HEK293 (cell line): ENCODE measurements around the gene AFG3L2.

ENCODE experiments used
- BCL11A ChIP-seq: fragments of 450-650 bp; formaldehyde crosslinking; IDR thresholded peaks from 2 replicates; pipeline ENCODE4 v1.5.1; 2016; ENCODE audit warnings: low read depth, missing biosample characterization, missing genetic modification characterization
- GLIS1 ChIP-seq: fragments of 450-650 bp; formaldehyde crosslinking; IDR thresholded peaks from 2 replicates; pipeline ENCODE4 v1.5.1; 2016; ENCODE audit warnings: missing biosample characterization, missing genetic modification characterization
- IKZF3 ChIP-seq: fragments of 450-650 bp; IDR thresholded peaks from 2 replicates; pipeline ENCODE4 v1.5.0; 2018; ENCODE audit warnings: missing biosample characterization, mild to moderate bottlenecking, missing genetic modification characterization, moderate library complexity
- KLF17 ChIP-seq: fragments of 450-650 bp; formaldehyde crosslinking; IDR thresholded peaks from 2 replicates; pipeline ENCODE4 v1.5.1; 2016; ENCODE audit warnings: missing biosample characterization, missing genetic modification characterization
- KLF8 ChIP-seq: fragments of 450-650 bp; formaldehyde crosslinking; IDR thresholded peaks from 2 replicates; pipeline ENCODE4 v1.5.1; 2016; ENCODE audit warnings: missing biosample characterization, missing genetic modification characterization
- SCRT2 ChIP-seq: fragments of 450-650 bp; formaldehyde crosslinking; IDR thresholded peaks from 2 replicates; pipeline ENCODE4 v1.5.1; 2016; ENCODE audit warnings: missing biosample characterization, missing genetic modification characterization
- SP3 ChIP-seq: fragments of 450-650 bp; formaldehyde crosslinking; IDR thresholded peaks from 2 replicates; pipeline ENCODE4 v1.5.1; 2016; ENCODE audit warnings: missing biosample characterization, missing genetic modification characterization
- SP7 ChIP-seq: fragments of 450-650 bp; formaldehyde crosslinking; IDR thresholded peaks from 2 replicates; pipeline ENCODE4 v1.5.1; 2016; ENCODE audit warnings: missing biosample characterization, missing genetic modification characterization
- WT1 ChIP-seq: fragments of 450-650 bp; formaldehyde crosslinking; IDR thresholded peaks from 2 replicates; pipeline ENCODE4 v1.5.1; 2016; ENCODE audit warnings: missing biosample characterization, missing genetic modification characterization
- ZFP37 ChIP-seq: fragments of 450-650 bp; formaldehyde crosslinking; IDR thresholded peaks from 2 replicates; pipeline ENCODE4 v1.5.1; 2016; ENCODE audit warnings: missing biosample characterization, missing genetic modification characterization
- ZNF157 ChIP-seq: fragments of 450-650 bp; formaldehyde crosslinking; IDR thresholded peaks from 2 replicates; pipeline ENCODE4 v1.5.1; 2016; ENCODE audit warnings: missing biosample characterization, missing genetic modification characterization
- ZNF16 ChIP-seq: fragments of 450-650 bp; formaldehyde crosslinking; IDR thresholded peaks from 2 replicates; pipeline ENCODE4 v1.5.1; 2016; ENCODE audit warnings: low read depth, missing biosample characterization, missing genetic modification characterization
- ZNF223 ChIP-seq: fragments of 450-650 bp; formaldehyde crosslinking; IDR thresholded peaks from 2 replicates; pipeline ENCODE4 v1.5.1; 2016; ENCODE audit warnings: missing biosample characterization, missing genetic modification characterization
- ZNF341 ChIP-seq: fragments of 450-650 bp; formaldehyde crosslinking; IDR thresholded peaks from 2 replicates; pipeline ENCODE4; 2016; ENCODE audit warnings: low read depth, missing biosample characterization, missing genetic modification characterization
- ZNF76 ChIP-seq: fragments of 450-650 bp; formaldehyde crosslinking; IDR thresholded peaks from 2 replicates; pipeline ENCODE4; 2016; ENCODE audit warnings: low read depth, missing biosample characterization, missing genetic modification characterization, borderline replicate concordance
- ZXDB ChIP-seq: fragments of 450-650 bp; formaldehyde crosslinking; IDR thresholded peaks from 2 replicates; pipeline ENCODE4 v1.5.1; 2016; ENCODE audit warnings: missing biosample characterization, missing genetic modification characterization
- TF ChIP-seq, protein P1 (sequence below): fragments of 450-650 bp; formaldehyde crosslinking; IDR thresholded peaks from 2 replicates; pipeline ENCODE4 v1.5.1; 2016; ENCODE audit warnings: missing biosample characterization, missing genetic modification characterization
- TF ChIP-seq, protein P2 (sequence below): fragments of 450-650 bp; formaldehyde crosslinking; IDR thresholded peaks from 2 replicates; pipeline ENCODE4 v1.5.1; 2016; ENCODE audit warnings: missing biosample characterization, missing genetic modification characterization
- TF ChIP-seq, protein P3 (sequence below): fragments of 450-650 bp; formaldehyde crosslinking; IDR thresholded peaks from 2 replicates; pipeline ENCODE4 v1.5.1; 2016; ENCODE audit warnings: missing biosample characterization, missing genetic modification characterization
- TF ChIP-seq, protein P4 (sequence below): fragments of 450-650 bp; formaldehyde crosslinking; IDR thresholded peaks from 2 replicates; pipeline ENCODE4 v1.5.1; 2016; ENCODE audit warnings: missing biosample characterization, missing genetic modification characterization
- TF ChIP-seq, protein P5 (sequence below): fragments of 450-650 bp; formaldehyde crosslinking; IDR thresholded peaks from 2 replicates; pipeline ENCODE4 v1.5.1; 2016; ENCODE audit warnings: missing biosample characterization, missing genetic modification characterization
- TF ChIP-seq, protein P6 (sequence below): fragments of 450-650 bp; formaldehyde crosslinking; conservative IDR thresholded peaks from 2 replicates; pipeline ENCODE4 v1.5.1; 2016; ENCODE audit warnings: low read depth, missing biosample characterization, missing genetic modification characterization
- TF ChIP-seq, protein P7 (sequence below): fragments of 450-650 bp; formaldehyde crosslinking; IDR thresholded peaks from 2 replicates; pipeline ENCODE4 v1.5.1; 2017; ENCODE audit warnings: missing biosample characterization, missing genetic modification characterization

The AFG3L2 gene

DNA sequence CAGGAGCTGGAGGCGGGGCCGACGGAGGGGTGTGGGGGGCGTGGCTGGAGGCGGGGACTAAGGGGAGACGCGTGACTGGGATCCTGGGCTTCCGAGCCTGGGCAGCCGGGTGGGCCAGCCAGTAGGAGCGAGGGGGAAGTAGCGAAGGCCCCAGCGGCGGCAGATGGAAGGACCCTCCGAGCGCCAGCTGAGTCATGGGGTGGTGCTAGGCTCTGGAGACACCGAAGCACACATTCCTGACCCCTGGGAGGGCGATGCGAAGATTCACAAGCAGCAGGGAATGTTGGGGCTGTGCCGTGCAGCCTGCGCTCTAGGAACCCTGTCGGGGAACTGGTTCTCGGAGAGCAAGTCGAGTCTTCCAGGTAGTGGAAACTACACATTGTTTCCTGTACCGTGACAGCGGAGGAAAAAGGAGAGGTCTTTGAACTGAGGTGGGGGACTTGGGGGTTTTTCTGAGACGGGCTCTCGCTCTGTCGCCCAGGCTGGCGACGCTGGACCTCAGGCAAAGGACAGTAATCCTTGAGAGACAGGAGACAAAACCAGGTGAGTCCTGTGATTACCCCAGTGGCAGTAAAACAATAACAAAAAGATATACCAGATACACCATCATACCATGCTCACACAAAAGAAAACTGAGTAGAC is 650 bp upstream of the AFG3L2 start (continued):
- TF ChIP-seq, protein P1, sequence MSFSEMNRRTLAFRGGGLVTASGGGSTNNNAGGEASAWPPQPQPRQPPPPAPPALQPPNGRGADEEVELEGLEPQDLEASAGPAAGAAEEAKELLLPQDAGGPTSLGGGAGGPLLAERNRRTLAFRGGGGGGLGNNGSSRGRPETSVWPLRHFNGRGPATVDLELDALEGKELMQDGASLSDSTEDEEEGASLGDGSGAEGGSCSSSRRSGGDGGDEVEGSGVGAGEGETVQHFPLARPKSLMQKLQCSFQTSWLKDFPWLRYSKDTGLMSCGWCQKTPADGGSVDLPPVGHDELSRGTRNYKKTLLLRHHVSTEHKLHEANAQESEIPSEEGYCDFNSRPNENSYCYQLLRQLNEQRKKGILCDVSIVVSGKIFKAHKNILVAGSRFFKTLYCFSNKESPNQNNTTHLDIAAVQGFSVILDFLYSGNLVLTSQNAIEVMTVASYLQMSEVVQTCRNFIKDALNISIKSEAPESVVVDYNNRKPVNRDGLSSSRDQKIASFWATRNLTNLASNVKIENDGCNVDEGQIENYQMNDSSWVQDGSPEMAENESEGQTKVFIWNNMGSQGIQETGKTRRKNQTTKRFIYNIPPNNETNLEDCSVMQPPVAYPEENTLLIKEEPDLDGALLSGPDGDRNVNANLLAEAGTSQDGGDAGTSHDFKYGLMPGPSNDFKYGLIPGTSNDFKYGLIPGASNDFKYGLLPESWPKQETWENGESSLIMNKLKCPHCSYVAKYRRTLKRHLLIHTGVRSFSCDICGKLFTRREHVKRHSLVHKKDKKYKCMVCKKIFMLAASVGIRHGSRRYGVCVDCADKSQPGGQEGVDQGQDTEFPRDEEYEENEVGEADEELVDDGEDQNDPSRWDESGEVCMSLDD = peak; percentile 70; the same call in 1 of the 2 replicates
- peak; percentile 65; the same call in 1 of the 2 replicates for TF ChIP-seq IKZF3 (tag by site-specific recombination)
- TF ChIP-seq ZNF76 = peak; percentile 23; the same call in 1 of the 2 replicates
- peak; percentile 83 for TF ChIP-seq ZNF341 (tag by site-specific recombination)
- TF ChIP-seq SCRT2 (tag by site-specific recombination) = no peak
- TF ChIP-seq, protein P2, sequence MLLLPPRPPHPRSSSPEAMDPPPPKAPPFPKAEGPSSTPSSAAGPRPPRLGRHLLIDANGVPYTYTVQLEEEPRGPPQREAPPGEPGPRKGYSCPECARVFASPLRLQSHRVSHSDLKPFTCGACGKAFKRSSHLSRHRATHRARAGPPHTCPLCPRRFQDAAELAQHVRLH (tag by site-specific recombination) = 0 out of 2 replicates have a peak, but pooled peaks have one; percentile 42
- no peak for TF ChIP-seq BCL11A (tag by site-specific recombination)
- TF ChIP-seq, protein P3, sequence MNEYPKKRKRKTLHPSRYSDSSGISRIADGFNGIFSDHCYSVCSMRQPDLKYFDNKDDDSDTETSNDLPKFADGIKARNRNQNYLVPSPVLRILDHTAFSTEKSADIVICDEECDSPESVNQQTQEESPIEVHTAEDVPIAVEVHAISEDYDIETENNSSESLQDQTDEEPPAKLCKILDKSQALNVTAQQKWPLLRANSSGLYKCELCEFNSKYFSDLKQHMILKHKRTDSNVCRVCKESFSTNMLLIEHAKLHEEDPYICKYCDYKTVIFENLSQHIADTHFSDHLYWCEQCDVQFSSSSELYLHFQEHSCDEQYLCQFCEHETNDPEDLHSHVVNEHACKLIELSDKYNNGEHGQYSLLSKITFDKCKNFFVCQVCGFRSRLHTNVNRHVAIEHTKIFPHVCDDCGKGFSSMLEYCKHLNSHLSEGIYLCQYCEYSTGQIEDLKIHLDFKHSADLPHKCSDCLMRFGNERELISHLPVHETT (tag by site-specific recombination) = no peak
- TF ChIP-seq, protein P4, sequence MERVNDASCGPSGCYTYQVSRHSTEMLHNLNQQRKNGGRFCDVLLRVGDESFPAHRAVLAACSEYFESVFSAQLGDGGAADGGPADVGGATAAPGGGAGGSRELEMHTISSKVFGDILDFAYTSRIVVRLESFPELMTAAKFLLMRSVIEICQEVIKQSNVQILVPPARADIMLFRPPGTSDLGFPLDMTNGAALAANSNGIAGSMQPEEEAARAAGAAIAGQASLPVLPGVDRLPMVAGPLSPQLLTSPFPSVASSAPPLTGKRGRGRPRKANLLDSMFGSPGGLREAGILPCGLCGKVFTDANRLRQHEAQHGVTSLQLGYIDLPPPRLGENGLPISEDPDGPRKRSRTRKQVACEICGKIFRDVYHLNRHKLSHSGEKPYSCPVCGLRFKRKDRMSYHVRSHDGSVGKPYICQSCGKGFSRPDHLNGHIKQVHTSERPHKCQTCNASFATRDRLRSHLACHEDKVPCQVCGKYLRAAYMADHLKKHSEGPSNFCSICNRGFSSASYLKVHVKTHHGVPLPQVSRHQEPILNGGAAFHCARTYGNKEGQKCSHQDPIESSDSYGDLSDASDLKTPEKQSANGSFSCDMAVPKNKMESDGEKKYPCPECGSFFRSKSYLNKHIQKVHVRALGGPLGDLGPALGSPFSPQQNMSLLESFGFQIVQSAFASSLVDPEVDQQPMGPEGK (tag by site-specific recombination) = peak; percentile 63
- peak; percentile 92 for TF ChIP-seq SP3 (tag by site-specific recombination)
- TF ChIP-seq KLF17 (tag by site-specific recombination) = peak; percentile 72; the same call in 1 of the 2 replicates
- TF ChIP-seq ZXDB (tag by site-specific recombination) = peak; percentile 62
- no peak for TF ChIP-seq ZNF223 (tag by site-specific recombination)
- no peak for TF ChIP-seq ZNF157 (tag by site-specific recombination)
- TF ChIP-seq, protein P5, sequence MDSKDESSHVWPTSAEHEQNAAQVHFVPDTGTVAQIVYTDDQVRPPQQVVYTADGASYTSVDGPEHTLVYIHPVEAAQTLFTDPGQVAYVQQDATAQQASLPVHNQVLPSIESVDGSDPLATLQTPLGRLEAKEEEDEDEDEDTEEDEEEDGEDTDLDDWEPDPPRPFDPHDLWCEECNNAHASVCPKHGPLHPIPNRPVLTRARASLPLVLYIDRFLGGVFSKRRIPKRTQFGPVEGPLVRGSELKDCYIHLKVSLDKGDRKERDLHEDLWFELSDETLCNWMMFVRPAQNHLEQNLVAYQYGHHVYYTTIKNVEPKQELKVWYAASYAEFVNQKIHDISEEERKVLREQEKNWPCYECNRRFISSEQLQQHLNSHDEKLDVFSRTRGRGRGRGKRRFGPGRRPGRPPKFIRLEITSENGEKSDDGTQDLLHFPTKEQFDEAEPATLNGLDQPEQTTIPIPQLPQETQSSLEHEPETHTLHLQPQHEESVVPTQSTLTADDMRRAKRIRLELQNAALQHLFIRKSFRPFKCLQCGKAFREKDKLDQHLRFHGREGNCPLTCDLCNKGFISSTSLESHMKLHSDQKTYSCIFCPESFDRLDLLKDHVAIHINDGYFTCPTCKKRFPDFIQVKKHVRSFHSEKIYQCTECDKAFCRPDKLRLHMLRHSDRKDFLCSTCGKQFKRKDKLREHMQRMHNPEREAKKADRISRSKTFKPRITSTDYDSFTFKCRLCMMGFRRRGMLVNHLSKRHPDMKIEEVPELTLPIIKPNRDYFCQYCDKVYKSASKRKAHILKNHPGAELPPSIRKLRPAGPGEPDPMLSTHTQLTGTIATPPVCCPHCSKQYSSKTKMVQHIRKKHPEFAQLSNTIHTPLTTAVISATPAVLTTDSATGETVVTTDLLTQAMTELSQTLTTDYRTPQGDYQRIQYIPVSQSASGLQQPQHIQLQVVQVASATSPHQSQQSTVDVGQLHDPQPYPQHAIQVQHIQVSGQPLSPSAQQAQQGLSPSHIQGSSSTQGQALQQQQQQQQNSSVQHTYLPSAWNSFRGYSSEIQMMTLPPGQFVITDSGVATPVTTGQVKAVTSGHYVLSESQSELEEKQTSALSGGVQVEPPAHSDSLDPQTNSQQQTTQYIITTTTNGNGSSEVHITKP = peak; percentile 93
- no peak for TF ChIP-seq WT1 (tag by site-specific recombination)
- TF ChIP-seq, protein P6, sequence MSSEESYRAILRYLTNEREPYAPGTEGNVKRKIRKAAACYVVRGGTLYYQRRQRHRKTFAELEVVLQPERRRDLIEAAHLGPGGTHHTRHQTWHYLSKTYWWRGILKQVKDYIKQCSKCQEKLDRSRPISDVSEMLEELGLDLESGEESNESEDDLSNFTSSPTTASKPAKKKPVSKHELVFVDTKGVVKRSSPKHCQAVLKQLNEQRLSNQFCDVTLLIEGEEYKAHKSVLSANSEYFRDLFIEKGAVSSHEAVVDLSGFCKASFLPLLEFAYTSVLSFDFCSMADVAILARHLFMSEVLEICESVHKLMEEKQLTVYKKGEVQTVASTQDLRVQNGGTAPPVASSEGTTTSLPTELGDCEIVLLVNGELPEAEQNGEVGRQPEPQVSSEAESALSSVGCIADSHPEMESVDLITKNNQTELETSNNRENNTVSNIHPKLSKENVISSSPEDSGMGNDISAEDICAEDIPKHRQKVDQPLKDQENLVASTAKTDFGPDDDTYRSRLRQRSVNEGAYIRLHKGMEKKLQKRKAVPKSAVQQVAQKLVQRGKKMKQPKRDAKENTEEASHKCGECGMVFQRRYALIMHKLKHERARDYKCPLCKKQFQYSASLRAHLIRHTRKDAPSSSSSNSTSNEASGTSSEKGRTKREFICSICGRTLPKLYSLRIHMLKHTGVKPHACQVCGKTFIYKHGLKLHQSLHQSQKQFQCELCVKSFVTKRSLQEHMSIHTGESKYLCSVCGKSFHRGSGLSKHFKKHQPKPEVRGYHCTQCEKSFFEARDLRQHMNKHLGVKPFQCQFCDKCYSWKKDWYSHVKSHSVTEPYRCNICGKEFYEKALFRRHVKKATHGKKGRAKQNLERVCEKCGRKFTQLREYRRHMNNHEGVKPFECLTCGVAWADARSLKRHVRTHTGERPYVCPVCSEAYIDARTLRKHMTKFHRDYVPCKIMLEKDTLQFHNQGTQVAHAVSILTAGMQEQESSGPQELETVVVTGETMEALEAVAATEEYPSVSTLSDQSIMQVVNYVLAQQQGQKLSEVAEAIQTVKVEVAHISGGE (tag by site-specific recombination) = peak; percentile 28; the same call in 1 of the 2 replicates
- peak; percentile 42; the same call in 1 of the 2 replicates for TF ChIP-seq SP7 (tag by site-specific recombination)
- peak; percentile 68; the same call in 1 of the 2 replicates for TF ChIP-seq KLF8
- TF ChIP-seq, protein P7, sequence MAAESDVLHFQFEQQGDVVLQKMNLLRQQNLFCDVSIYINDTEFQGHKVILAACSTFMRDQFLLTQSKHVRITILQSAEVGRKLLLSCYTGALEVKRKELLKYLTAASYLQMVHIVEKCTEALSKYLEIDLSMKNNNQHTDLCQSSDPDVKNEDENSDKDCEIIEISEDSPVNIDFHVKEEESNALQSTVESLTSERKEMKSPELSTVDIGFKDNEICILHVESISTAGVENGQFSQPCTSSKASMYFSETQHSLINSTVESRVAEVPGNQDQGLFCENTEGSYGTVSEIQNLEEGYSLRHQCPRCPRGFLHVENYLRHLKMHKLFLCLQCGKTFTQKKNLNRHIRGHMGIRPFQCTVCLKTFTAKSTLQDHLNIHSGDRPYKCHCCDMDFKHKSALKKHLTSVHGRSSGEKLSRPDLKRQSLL (tag by site-specific recombination) = peak; percentile 74
- peak; percentile 79 for TF ChIP-seq ZFP37 (tag by site-specific recombination)
- peak; percentile 92 for TF ChIP-seq GLIS1 (tag by site-specific recombination)
- TF ChIP-seq ZNF16 (tag by site-specific recombination) = no peak
